ENCODE data around the gene FBXO42. TPM values are rescaled to one million over a fixed set of nuclear protein-coding genes. Genes with fewer than 3 reads are reported as not detected.

Gene FBXO42
- total and polyA plus RNA-seq, 9 of the 15 experiments (the other 6 are each of a cell fraction or from before 2014, with no cell fraction given): 7.2 to 24.8 (median 17.4) TPM

DNA sequence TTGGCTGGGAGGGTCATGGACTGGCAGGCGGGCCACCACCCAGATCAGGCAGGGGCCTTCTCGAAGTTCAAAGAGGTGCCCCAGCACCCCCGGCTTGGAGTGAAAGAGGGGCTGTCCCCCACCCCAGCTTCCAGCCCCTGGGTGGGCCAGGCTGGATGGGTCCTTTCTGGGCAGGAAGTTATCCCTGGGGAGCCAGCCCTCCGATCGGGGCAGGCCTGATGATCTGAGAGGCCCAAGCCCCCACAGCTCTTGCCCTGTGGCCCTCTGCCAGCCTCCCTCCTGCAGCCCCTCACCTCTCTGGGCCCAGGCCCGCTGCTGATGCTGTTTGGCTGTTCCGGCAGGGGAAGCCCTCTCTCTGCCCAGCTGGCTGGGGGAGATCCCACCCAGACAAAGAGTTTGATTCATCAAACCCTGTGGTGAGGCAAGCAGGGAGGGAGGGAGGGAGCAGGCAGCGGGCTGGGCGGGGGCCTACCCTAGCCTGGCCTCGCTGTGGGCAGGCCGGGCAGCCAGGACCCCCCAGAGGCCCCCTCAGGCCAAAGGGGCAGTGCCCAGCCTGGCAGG, 142.4 kb downstream of the FBXO42 start (continued):
- TF ChIP-seq HDAC2 (IDR thresholded peaks at IDR 0.05) (no peak), ZNF695 (CRISPR knock-in tag; IDR thresholded peaks at IDR 0.05) (no peak), GTF2A2 (tag; IDR thresholded peaks at IDR 0.05) (no peak)
- TF ChIP-seq, protein P1, sequence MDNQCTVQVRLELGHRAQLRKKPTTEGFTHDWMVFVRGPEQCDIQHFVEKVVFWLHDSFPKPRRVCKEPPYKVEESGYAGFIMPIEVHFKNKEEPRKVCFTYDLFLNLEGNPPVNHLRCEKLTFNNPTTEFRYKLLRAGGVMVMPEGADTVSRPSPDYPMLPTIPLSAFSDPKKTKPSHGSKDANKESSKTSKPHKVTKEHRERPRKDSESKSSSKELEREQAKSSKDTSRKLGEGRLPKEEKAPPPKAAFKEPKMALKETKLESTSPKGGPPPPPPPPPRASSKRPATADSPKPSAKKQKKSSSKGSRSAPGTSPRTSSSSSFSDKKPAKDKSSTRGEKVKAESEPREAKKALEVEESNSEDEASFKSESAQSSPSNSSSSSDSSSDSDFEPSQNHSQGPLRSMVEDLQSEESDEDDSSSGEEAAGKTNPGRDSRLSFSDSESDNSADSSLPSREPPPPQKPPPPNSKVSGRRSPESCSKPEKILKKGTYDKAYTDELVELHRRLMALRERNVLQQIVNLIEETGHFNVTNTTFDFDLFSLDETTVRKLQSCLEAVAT (IDR thresholded peaks at IDR 0.05): no peak
- TF ChIP-seq, protein P2, sequence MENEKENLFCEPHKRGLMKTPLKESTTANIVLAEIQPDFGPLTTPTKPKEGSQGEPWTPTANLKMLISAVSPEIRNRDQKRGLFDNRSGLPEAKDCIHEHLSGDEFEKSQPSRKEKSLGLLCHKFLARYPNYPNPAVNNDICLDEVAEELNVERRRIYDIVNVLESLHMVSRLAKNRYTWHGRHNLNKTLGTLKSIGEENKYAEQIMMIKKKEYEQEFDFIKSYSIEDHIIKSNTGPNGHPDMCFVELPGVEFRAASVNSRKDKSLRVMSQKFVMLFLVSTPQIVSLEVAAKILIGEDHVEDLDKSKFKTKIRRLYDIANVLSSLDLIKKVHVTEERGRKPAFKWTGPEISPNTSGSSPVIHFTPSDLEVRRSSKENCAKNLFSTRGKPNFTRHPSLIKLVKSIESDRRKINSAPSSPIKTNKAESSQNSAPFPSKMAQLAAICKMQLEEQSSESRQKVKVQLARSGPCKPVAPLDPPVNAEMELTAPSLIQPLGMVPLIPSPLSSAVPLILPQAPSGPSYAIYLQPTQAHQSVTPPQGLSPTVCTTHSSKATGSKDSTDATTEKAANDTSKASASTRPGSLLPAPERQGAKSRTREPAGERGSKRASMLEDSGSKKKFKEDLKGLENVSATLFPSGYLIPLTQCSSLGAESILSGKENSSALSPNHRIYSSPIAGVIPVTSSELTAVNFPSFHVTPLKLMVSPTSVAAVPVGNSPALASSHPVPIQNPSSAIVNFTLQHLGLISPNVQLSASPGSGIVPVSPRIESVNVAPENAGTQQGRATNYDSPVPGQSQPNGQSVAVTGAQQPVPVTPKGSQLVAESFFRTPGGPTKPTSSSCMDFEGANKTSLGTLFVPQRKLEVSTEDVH (IDR thresholded peaks at IDR 0.05; ENCODE audit: low read depth, partially characterized antibody): no peak

Measured in K562 (cell line).